Heart right ventricle (tissue), 16 donors: ENCODE measurements around the gene TBCC. TPM values are rescaled to one million over a fixed set of nuclear protein-coding genes. Genes with fewer than 3 reads are reported as not detected.
A peak's percentile ranks its signal among the peaks of the same experiment; 100 is the strongest.

Source experiments
- ATAC-seq, 8 donors: fragments of 200-7000 bp; cut with Tn5 transposase; one replicate each; pipeline ENCODE4 v1.9.1; 2020; ENCODE audit warnings: mild to moderate bottlenecking in 8 of 8, moderate library complexity in 8 of 8, moderate number of reproducible peaks in 1 of 8
- DNase-seq, 2 donors: peaks; one replicate each; pipeline ENCODE4 v3.0.0-alpha.2; 2020
- H3K27ac ChIP-seq, 10 donors: fragments of 200-600 bp; sonication (generic) in 2 of 10; one replicate each; pipeline versions ENCODE4 v1.5.0 to v1.8.0; 2020 to 2022; ENCODE audit warnings: mild to moderate bottlenecking in 3 of 10
- H3K27me3 ChIP-seq, 7 donors: fragments of 200-600 bp; one replicate each; pipeline ENCODE4 v1.8.0; 2021 to 2022; ENCODE audit warnings: mild to moderate bottlenecking in 2 of 7
- H3K36me3 ChIP-seq, 9 donors: fragments of 200-600 bp; sonication (generic) in 1 of 9; one replicate each; pipeline versions ENCODE4 v1.5.0 to v1.8.0; 2020 to 2022; ENCODE audit warnings: mild to moderate bottlenecking in 2 of 9
- H3K4me1 ChIP-seq, 9 donors: fragments of 200-600 bp; sonication (generic) in 1 of 9; one replicate each; pipeline versions ENCODE4 v1.5.0 to v1.8.0; 2020 to 2022; ENCODE audit warnings: mild to moderate bottlenecking in 4 of 9
- H3K4me3 ChIP-seq, 10 donors: fragments of 200-600 bp; sonication (generic) in 2 of 10; one replicate each; pipeline versions ENCODE4 v1.5.0 to v1.8.0; 2020 to 2022; ENCODE audit warnings: mild to moderate bottlenecking in 7 of 10, moderate library complexity in 2 of 10
- H3K9me3 ChIP-seq, 11 donors: fragments of 200-600 bp in 10 of 11; sonication (generic) in 2 of 11; one replicate each; pipeline versions ENCODE4 v1.5.0 to v1.8.0; 2013 to 2022; ENCODE audit warnings: mild to moderate bottlenecking in 2 of 11, control low read depth in 1 of 11, moderate library complexity in 1 of 11
- CTCF ChIP-seq, 9 donors: fragments of 200-600 bp; sonication (generic) in 2 of 9; IDR thresholded peaks; one replicate each; pipeline versions ENCODE4 v1.5.0 to v1.8.0; 2021 to 2022; ENCODE audit warnings: antibody characterized with exemption in 9 of 9, mild to moderate bottlenecking in 5 of 9, moderate library complexity in 1 of 9
- WGBS, 2 donors: extraction: QIAGEN DNeasy Blood & Tissue Kit; methylation state at CpG; one replicate each; pipeline ENCODE4 v1.1.7; 2013; ENCODE audit warnings: inconsistent platforms in 1 of 2; 5-methylcytosine and 5-hydroxymethylcytosine counted together
- intact Hi-C, 10 donors: fragments of 100-400 bp; cut with DNase I; formaldehyde crosslinking; loops; one replicate each; pipeline versions ENCODE4 v1.11.1 to v1.14.2; 2022
- polyA plus RNA-seq, 2 donors: library from polyadenylated mRNA; stranded (reverse); fragments of 200-250 nt; gene quantifications; one replicate each; pipeline ENCODE4 v1.2.3, GENCODE V29; 2013
- total RNA-seq, 10 donors: library from RNA; stranded (reverse); fragmentation: NEBNext Ultra II Directional in 3 of 10; extraction: Animal tissue kit (Norgen Biotek cat#: 25700) in 3 of 10; gene quantifications; one replicate each; pipeline versions ENCODE4 v1.2.1 to v1.2.4, GENCODE V29; 2021 to 2023
- donor health status: Arrhythmogenic right ventricular cardiomyopathy.
- donor health status: ischemic (EF 13 %, LVEDD 7.1; RV severe dilation, severe dysfunction).
- donor health status: healthy with polysubstance abuse.
- donor health status: DM: no; HTN: yes; CAD: no.
- donor health status: DM: no; HTN: no; CAD: no.
- donor health status: ischemic (EF 25% LVEDD 6.9; RV normal size, moderate dysfunction).
- donor health status: ischemic (EF 25% LVEDD 5.7; RV mildly dilated, moderate dysfunction).
- donor health status: healthy.
- donor health status: DM: yes; HTN: yes; CAD: no.
- donor health status: Ischemic cardiomyopathy.
- donor health status: ischemic (EF 35%, LVEDD 5.7; RV mildly dilated, moderate dysfunction).
- donor health status: nonischemic (EF 11% LVEDD 7.7; RV severe dilation, severe dysfunction).
- donor health status: DM: yes; HTN: yes; CAD: no.
- donor health status: PGD.
- donor health status: ischemic (EF 29% LVEDD 5.4; RV normal size, mild dysfunction).
- donor health status: nonischemic (EF 23%, LVEDD 6.1; RV moderate dilation, normal function).

Gene TBCC
- total and polyA plus RNA-seq, 12 donors = 9.8 to 22.4 (median 13.6) TPM

GRCh38 chr6:42710316-42710715, 35.6 kb downstream of the TBCC start:
- peaks cover 0 to 4% (median 0%) of the 10 kb centered on the region in 9 donors for H3K4me1 ChIP-seq
- TF ChIP-seq CTCF (IDR thresholded peaks at IDR 0.05) = no peak
- H3K9me3 ChIP-seq = peaks cover 0 to 13% (median 8%) of the 10 kb centered on the region in 11 donors
- H3K27me3 ChIP-seq = no peaks in the 10 kb centered on the region
- no peaks in the 10 kb centered on the region for H3K36me3 ChIP-seq
- WGBS, 2 donors = 23 to 28% methylated on average over 9 of the region's 9 CpGs
- no peak overlapping the region for H3K4me3 ChIP-seq
- intact Hi-C loops = no loop called here
- no peak for DNase-seq
- peak in 5 of 8 donors; percentile 46 to 76 (median 59) for ATAC-seq
- no peak overlapping the region for H3K27ac ChIP-seq

- H3K27ac ChIP-seq = no peak overlapping the region
- peaks cover 0 to 13% (median 8%) of the 10 kb centered on the region in 11 donors for H3K9me3 ChIP-seq
- no peak for TF ChIP-seq CTCF (IDR thresholded peaks at IDR 0.05)
- no peaks in the 10 kb centered on the region for H3K36me3 ChIP-seq
- ATAC-seq = peak in 3 of 8 donors; percentile 13 to 18 (median 17)
- peaks cover 0 to 4% (median 0%) of the 10 kb centered on the region in 9 donors for H3K4me1 ChIP-seq
- intact Hi-C loops = no loop called here
- H3K4me3 ChIP-seq = no peak overlapping the region
- WGBS, 2 donors = 86 to 93% methylated on average over 6 of the region's 6 CpGs
- no peaks in the 10 kb centered on the region for H3K27me3 ChIP-seq
- no peak for DNase-seq
These were observed 36.0 kb downstream of the TBCC start for GRCh38 chr6:42709871-42710270.

GRCh38 chr6:42708096-42708495, 37.8 kb downstream of the TBCC start:
- Histone ChIP-seq H3K9me3 (peaks cover 0 to 13% (median 8%) of the 10 kb centered on the region in 11 donors), H3K36me3 (no peaks in the 10 kb centered on the region), H3K27ac (no peak overlapping the region), H3K27me3 (no peaks in the 10 kb centered on the region), H3K4me3 (no peak overlapping the region), H3K4me1 (peaks cover 0 to 13% (median 0%) of the 10 kb centered on the region in 9 donors)
- ATAC-seq = no peak
- TF ChIP-seq CTCF (IDR thresholded peaks at IDR 0.05) = no peak
- DNase-seq = no peak
- WGBS, 2 donors = 91 to 95% methylated on average over 11 of the region's 11 CpGs
- intact Hi-C loops = no loop called here

GRCh38 chr6:42707595-42707994, 38.3 kb downstream of the TBCC start:
- 95 to 96% methylated on average over 7 of the region's 7 CpGs for WGBS, 2 donors
- DNase-seq = no peak
- H3K36me3 ChIP-seq = no peaks in the 10 kb centered on the region
- peaks cover 0 to 13% (median 8%) of the 10 kb centered on the region in 11 donors for H3K9me3 ChIP-seq
- H3K27me3 ChIP-seq = no peaks in the 10 kb centered on the region
- H3K4me3 ChIP-seq = no peak overlapping the region
- ATAC-seq = no peak
- H3K27ac ChIP-seq = no peak overlapping the region
- intact Hi-C loops = no loop called here
- TF ChIP-seq CTCF (IDR thresholded peaks at IDR 0.05) = no peak
- peaks cover 0 to 13% (median 0%) of the 10 kb centered on the region in 9 donors for H3K4me1 ChIP-seq
